Measurements from ENCODE around the gene LRIT3.

The LRIT3 gene

GRCh38 chr4:109902559-109903251 is 54.8 kb downstream of the LRIT3 start:
- DNase-seq (ENCODE audit: low read depth), result no peak
- H3K4me3 ChIP-seq (ENCODE audit: control insufficient read depth, low read depth, low read length), result no peak overlapping the region
- TF ChIP-seq, protein P1, sequence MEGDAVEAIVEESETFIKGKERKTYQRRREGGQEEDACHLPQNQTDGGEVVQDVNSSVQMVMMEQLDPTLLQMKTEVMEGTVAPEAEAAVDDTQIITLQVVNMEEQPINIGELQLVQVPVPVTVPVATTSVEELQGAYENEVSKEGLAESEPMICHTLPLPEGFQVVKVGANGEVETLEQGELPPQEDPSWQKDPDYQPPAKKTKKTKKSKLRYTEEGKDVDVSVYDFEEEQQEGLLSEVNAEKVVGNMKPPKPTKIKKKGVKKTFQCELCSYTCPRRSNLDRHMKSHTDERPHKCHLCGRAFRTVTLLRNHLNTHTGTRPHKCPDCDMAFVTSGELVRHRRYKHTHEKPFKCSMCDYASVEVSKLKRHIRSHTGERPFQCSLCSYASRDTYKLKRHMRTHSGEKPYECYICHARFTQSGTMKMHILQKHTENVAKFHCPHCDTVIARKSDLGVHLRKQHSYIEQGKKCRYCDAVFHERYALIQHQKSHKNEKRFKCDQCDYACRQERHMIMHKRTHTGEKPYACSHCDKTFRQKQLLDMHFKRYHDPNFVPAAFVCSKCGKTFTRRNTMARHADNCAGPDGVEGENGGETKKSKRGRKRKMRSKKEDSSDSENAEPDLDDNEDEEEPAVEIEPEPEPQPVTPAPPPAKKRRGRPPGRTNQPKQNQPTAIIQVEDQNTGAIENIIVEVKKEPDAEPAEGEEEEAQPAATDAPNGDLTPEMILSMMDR (conservative IDR thresholded peaks at IDR 0.05; ENCODE audit: control insufficient read depth, insufficient read depth, low read depth, low read length), result no peak

DNA sequence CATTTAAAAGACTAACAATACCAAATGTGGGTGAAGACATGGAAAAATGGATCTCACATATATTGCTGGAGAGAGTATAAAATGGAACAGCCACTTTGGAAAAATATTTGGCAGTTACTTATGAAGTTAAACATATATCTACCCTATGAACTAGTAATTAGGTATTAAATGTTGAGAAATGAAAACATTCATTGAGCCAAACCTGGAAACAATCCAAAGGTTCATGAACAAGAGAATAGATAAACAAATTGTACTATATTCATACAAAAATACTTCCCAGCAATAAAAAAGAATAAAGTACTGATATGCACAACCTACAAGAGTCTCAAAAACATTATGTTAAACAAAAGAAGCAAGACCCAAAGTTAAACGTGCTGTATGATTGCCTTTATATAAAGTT is 60.8 kb downstream of the LRIT3 start:
- TF ChIP-seq, protein P1 (conservative IDR thresholded peaks at IDR 0.05; ENCODE audit: control insufficient read depth, insufficient read depth, low read depth, low read length), result no peak
- no peak overlapping the region for H3K4me3 ChIP-seq (ENCODE audit: control insufficient read depth, low read depth, low read length)

GRCh38 chr4:109910256-109910655 is 62.3 kb downstream of the LRIT3 start:
- TF ChIP-seq, protein P1 (conservative IDR thresholded peaks at IDR 0.05; ENCODE audit: control insufficient read depth, insufficient read depth, low read depth, low read length), result no peak
- DNase-seq (ENCODE audit: low read depth), result no peak
- H3K4me3 ChIP-seq (ENCODE audit: control insufficient read depth, low read depth, low read length), result no peak overlapping the region

More for the DNA sequence above, 60.8 kb downstream of the LRIT3 start:
- no peak for DNase-seq (ENCODE audit: low read depth)

DNA sequence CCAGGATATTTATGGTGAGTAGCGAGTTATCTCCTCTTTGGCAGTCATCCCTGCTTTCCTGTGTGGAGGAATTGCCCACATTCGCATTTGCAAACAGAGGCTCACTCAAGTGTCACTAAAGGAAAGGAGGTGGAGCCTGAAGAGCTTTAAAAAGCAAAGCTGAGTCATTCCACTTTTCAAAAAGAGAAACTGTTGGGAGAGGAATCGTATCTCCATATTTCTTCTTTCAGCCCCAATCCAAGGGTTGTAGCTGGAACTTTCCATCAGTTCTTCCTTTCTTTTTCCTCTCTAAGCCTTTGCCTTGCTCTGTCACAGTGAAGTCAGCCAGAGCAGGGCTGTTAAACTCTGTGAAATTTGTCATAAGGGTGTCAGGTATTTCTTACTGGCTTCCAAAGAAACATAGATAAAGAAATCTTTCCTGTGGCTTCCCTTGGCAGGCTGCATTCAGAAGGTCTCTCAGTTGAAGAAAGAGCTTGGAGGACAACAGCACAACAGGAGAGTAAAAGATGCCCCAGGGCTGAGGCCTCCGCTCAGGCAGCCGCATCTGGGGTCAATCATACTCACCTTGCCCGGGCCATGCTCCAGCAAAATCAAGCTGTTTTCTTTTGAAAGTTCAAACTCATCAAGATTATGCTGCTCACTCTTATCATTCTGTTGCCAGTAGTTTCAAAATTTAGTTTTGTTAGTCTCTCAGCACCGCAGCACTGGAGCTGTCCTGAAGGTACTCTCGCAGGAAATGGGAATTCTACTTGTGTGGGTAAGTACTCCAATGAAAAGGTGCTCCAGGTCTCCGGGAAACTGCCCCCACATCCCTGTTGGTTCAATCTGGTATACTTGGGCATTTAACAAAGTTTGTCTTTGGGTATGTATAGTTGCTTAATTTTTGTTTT is 65.0 kb downstream of the LRIT3 start, which contains the start of gene EGF:
Gene EGF (plus strand): TSS at position 178 of the 890 bp plus-strand sequence. CDS start 453 bp downstream, at position 631.
- peak; percentile 42 for DNase-seq (ENCODE audit: low read depth)
- TF ChIP-seq, protein P1 (conservative IDR thresholded peaks at IDR 0.05; ENCODE audit: control insufficient read depth, insufficient read depth, low read depth, low read length), result no peak

DNA sequence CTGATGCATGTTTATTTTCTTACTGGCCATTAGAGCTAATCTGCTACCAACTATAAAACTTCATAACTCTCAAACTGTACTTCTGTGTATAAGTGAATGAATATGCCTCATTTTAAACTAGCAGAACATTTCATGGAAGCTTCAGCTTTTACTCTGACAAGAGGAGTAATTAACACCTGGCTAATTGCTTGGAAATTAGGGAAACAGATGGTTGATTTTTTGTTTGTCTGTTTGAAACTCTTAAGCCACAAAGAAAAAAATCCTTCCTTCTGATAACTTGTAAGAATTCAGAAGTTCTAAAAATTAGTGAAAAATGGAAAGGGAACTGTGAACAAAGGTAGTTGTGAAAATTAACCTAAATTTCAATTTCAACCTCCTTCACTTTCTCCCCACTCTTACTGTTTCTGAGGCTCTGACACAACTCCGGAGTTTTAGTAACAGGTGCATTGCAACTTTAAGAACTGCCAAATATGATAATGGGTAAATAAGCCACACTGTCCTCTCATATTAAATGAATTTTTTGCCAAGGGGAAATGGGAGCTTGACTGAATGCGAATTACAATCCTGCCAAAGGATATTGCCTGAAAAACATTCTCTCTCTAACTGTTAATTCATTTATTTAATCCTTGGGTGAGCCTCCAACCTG is 65.8 kb downstream of the LRIT3 start:
- TF ChIP-seq, protein P1 (conservative IDR thresholded peaks at IDR 0.05; ENCODE audit: control insufficient read depth, insufficient read depth, low read depth, low read length), result no peak
- no peak for DNase-seq (ENCODE audit: low read depth)
- no peak overlapping the region for H3K4me3 ChIP-seq (ENCODE audit: control insufficient read depth, low read depth, low read length)

More for the DNA sequence above, 65.0 kb downstream of the LRIT3 start, which contains the start of gene EGF:
- peak within 1 kb of the TSS; percentile 4 for H3K4me3 ChIP-seq (ENCODE audit: control insufficient read depth, low read depth, low read length)

- no peak for DNase-seq (ENCODE audit: low read depth)
- TF ChIP-seq, protein P1 (conservative IDR thresholded peaks at IDR 0.05; ENCODE audit: control insufficient read depth, insufficient read depth, low read depth, low read length), result no peak
- H3K4me3 ChIP-seq (ENCODE audit: control insufficient read depth, low read depth, low read length), result no peak overlapping the region
These were observed 66.4 kb downstream of the LRIT3 start for GRCh38 chr4:109914322-109914721.
